GM10248 (cell line): Measurements from ENCODE around the gene NWD2.

ENCODE experiments used
- CTCF ChIA-PET: fragments of 300-600 bp; sonication (Branson Sonifier 250); formaldehyde crosslinking; extraction: SDS; loops from one replicate; lab custom pipeline; 2021; ENCODE audit warnings: antibody characterized with exemption; lab: Yijun Ruan, JAX
- POLR2A ChIA-PET: fragments of 350-650 bp; sonication (Branson Sonifier 250); formaldehyde crosslinking; extraction: SDS; loops from one replicate; lab custom pipeline; 2020; ENCODE audit warnings: antibody characterized with exemption; lab: Yijun Ruan, JAX
- DNase-seq: peaks from one replicate; pipeline ENCODE4 v3.0.0; 2012; ENCODE audit errors: extremely low spot score
- TF ChIP-seq, protein P1 (sequence below): IDR thresholded peaks from 2 replicates; pipeline ENCODE4 v1.5.1; 2012; ENCODE audit warnings: mild to moderate bottlenecking, low read depth; ENCODE audit errors: extremely low read depth, missing control alignments, control extremely low read depth

Gene NWD2

DNA sequence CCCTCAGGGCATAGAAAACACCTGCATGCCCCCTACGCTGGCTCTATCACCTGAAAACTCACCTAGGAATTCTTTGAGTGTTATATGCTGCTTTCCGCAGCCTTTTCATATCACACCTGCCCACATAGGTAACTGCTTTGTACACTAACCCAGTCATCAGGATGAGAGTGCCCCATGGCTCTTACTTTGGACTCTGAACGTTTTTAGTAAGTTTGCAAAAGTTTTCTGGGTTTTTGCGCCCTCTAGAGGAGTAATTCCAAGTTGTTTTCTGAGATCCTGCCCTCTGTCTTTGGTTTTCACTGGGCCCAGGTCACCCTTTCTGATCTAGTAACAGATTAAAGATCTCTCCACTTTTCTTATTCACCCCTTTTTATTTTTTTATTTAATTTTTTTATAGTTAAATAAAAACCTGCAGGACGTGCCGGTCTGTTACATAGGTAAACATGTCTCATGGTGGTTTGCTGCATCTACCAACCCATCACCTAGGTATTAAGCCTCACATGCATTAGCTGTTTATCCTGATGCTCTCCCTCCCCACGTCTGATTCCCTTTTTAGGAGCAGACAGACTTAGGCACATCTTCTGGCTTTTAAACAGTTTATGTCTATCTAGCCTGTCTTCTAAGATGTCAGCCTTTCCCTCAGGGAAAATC, 139.2 kb downstream of the NWD2 start:
- TF ChIP-seq, protein P1, sequence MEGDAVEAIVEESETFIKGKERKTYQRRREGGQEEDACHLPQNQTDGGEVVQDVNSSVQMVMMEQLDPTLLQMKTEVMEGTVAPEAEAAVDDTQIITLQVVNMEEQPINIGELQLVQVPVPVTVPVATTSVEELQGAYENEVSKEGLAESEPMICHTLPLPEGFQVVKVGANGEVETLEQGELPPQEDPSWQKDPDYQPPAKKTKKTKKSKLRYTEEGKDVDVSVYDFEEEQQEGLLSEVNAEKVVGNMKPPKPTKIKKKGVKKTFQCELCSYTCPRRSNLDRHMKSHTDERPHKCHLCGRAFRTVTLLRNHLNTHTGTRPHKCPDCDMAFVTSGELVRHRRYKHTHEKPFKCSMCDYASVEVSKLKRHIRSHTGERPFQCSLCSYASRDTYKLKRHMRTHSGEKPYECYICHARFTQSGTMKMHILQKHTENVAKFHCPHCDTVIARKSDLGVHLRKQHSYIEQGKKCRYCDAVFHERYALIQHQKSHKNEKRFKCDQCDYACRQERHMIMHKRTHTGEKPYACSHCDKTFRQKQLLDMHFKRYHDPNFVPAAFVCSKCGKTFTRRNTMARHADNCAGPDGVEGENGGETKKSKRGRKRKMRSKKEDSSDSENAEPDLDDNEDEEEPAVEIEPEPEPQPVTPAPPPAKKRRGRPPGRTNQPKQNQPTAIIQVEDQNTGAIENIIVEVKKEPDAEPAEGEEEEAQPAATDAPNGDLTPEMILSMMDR = peak; percentile 52
- ChIA-PET CTCF (interaction anchor here (0.7 to 1.6 kb wide), 6 partner anchors 14 to 989 kb away, joined by 3 to 9 read pairs (median 4); no protein-coding TSS in a partner anchor), POLR2A (no interaction called here)
- peak; percentile 41 for DNase-seq

DNA sequence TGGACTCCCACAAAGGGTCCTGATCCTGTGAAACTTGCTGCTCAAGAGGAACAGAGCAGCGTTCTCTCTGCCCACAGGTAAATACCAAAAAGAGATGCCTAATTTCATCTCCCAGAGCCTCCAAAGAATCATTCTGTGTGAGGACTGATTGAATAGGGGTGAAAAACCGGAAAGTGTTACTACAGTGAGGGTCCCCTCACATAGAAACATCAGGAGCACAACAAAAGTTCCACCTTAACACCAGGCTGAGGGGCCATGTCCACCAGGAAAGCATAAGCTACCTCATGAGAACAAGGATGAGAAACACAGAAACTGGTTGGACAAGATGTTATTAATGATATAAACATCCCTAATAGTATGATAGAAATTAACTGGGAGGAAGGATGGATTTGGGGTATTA, 140.9 kb downstream of the NWD2 start:
- ChIA-PET POLR2A (no interaction called here), CTCF (interaction anchor here (1.0 to 2.6 kb wide), 6 partner anchors 12 to 1132 kb away, joined by 3 to 7 read pairs (median 4); no protein-coding TSS in a partner anchor)
- TF ChIP-seq, protein P1 = no peak
- no peak for DNase-seq

DNA sequence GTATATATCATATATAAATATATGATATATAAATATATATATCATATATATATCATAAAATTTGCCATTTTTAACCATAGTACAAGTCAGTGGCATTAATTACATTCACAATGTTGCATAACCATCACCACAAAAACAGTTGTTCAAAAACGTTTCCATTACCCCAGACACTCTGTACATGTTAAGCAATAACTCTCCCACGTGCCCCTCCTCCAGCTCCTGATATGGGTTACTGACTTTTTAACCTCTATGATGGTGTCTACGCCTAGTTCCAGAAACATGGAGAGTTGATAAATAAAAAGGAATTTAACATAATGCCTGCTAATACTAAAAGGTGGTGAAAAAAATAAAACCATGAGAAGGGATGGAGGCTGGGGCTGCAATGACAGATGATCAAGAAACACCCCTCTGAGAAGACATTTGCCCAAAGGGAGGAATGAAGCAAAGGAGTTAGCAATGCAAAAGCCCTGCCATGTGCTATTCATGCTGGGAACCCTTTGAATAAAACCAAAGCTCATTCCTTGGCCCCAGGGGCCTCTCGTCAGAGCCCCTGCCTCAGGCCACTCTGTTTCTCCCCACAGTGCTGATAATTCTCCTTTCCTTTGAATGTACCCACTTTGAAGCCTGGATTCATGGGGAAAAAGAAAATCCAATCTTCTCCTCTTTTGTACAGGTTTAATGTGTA, 144.3 kb downstream of the NWD2 start:
- DNase-seq = no peak
- POLR2A ChIA-PET = no interaction called here
- TF ChIP-seq, protein P1 = no peak
- CTCF ChIA-PET = interaction anchor here (1.1 to 1.6 kb wide), 5 partner anchors 8 to 1039 kb away, joined by 3 to 4 read pairs (median 3); no protein-coding TSS in a partner anchor

DNA sequence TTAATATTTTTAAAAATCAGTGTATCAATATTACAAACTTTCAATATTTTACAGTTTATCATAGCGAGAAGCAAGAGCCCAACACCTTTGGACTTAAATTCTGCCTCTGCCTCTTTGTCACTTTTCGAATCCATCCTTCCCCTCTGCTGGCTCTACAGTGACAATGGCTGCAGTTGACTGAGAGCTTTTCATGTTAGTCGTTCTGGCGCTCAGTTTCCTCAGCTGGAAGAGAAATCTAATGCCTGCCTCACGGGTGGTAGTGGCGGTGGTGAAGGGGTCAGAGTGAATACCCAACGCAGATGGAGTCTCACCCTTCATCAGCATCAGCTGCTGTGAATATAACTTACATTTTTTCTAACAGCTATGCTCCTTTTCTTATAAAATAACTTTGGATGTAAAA, 144.8 kb downstream of the NWD2 start:
- CTCF ChIA-PET = interaction anchor here (1.1 to 2.1 kb wide), 5 partner anchors 9 to 1040 kb away, joined by 3 to 7 read pairs (median 3); no protein-coding TSS in a partner anchor
- POLR2A ChIA-PET = no interaction called here
- TF ChIP-seq, protein P1 = no peak
- no peak for DNase-seq

DNA sequence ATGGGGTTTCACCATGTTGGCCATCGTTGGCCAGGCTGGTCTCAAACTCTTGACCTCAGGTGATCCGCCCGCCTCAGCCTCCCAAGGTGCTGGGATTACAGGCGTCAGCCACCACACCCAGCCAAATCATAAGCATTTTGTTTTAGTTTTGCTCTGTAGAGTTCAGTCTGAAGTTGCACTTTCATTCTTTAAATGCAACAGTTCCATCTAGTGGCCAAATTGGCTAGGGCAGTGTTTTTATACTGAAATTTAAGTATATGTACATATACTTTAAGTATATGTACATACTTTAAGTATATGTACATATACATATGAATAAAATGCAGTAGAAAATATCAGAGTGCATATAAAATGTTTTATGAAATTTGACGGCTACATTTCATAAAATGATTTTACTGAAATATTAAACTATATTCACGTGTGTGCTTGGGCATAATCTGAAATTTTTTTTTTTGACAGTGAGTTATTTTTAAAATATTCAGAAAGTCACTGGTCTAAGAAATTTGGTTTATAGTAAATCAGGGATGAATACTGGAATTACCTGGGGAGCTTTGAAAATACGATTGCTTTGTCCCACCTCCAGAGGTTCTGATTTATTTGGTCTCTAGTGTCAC, 145.5 kb downstream of the NWD2 start:
- CTCF ChIA-PET = interaction anchor here (1.0 to 2.1 kb wide), 6 partner anchors 10 to 1041 kb away, joined by 3 to 7 read pairs (median 3); no protein-coding TSS in a partner anchor
- POLR2A ChIA-PET = no interaction called here
- TF ChIP-seq, protein P1 = peak; percentile 79
- DNase-seq = peak; percentile 48
